Kidney capillary endothelial cell (primary cell): ENCODE results near the gene RTKN2.
A peak's percentile ranks its signal among the peaks of the same experiment; 100 is the strongest.
"Not testable (repeated sequence)": the region's sequence is repeated elsewhere in the genome, so short reads cannot be mapped to it uniquely, and the experiment has no call there.

Experiments
- DNase-seq: peaks from one replicate; pipeline ENCODE4 v3.0.0-alpha.2; 2018; ENCODE audit warnings: low spot score

The RTKN2 gene

GRCh38 chr10:62268399-62269114 is at the start of gene RTKN2:
TSS of gene RTKN2 (minus strand) at chr10:62268844. CDS start at chr10:62268610, 234 bp downstream.
- DNase-seq: peak; percentile 33

- DNase-seq: no peak
Measured at GRCh38 chr10:62317257-62317656, 48.6 kb upstream of the RTKN2 start.

- DNase-seq: no peak
Measured at GRCh38 chr10:62309254-62309653, 40.6 kb upstream of the RTKN2 start.

GRCh38 chr10:62308101-62308500 is 39.5 kb upstream of the RTKN2 start:
- DNase-seq: no peak

- no peak for DNase-seq
Measured at GRCh38 chr10:62307635-62308034, 39.0 kb upstream of the RTKN2 start.

GRCh38 chr10:62306663-62307062 is 38.0 kb upstream of the RTKN2 start:
- DNase-seq: no peak

- no peak for DNase-seq
Measured at GRCh38 chr10:62305813-62306212, 37.2 kb upstream of the RTKN2 start.

- no peak for DNase-seq
Measured at GRCh38 chr10:62303922-62304321, 35.3 kb upstream of the RTKN2 start.

GRCh38 chr10:62302760-62303159 is 34.1 kb upstream of the RTKN2 start:
- DNase-seq: no peak

GRCh38 chr10:62297857-62298256 is 29.2 kb upstream of the RTKN2 start:
- no peak for DNase-seq

- no peak for DNase-seq
Measured at GRCh38 chr10:62284221-62284620, 15.6 kb upstream of the RTKN2 start.

- DNase-seq: not testable (repeated sequence)
Measured at GRCh38 chr10:62281348-62281747, 12.7 kb upstream of the RTKN2 start.

GRCh38 chr10:62280392-62280791 is 11.7 kb upstream of the RTKN2 start:
- not testable (repeated sequence) for DNase-seq

GRCh38 chr10:62278441-62278910 is 9.8 kb upstream of the RTKN2 start:
- no peak for DNase-seq

GRCh38 chr10:62277971-62278370 is 9.3 kb upstream of the RTKN2 start:
- no peak for DNase-seq

GRCh38 chr10:62270020-62270419 is 1.4 kb upstream of the RTKN2 start:
- no peak for DNase-seq

GRCh38 chr10:62268027-62268398 is 631 bp downstream of the RTKN2 start:
- no peak for DNase-seq

GRCh38 chr10:62266611-62267010 is 2.0 kb downstream of the RTKN2 start:
- DNase-seq: no peak

GRCh38 chr10:62266147-62266546 is 2.5 kb downstream of the RTKN2 start:
- DNase-seq: no peak

- DNase-seq: peak; percentile 77
Measured at GRCh38 chr10:62264702-62265436, 3.8 kb downstream of the RTKN2 start.

GRCh38 chr10:62264126-62264525 is 4.5 kb downstream of the RTKN2 start:
- DNase-seq: no peak

- DNase-seq: no peak
Measured at GRCh38 chr10:62261666-62262065, 7.0 kb downstream of the RTKN2 start.

- no peak for DNase-seq
Measured at GRCh38 chr10:62259998-62260397, 8.6 kb downstream of the RTKN2 start.

GRCh38 chr10:62259456-62259855 is 9.2 kb downstream of the RTKN2 start:
- no peak for DNase-seq
